HG03175 (cell line): ENCODE data around the gene CTCF.
A peak's percentile ranks its signal among the peaks of the same experiment; 100 is the strongest.

Experiments
- ATAC-seq: cut with Tn5 transposase; IDR thresholded peaks from one replicate; pipeline ENCODE4 v1.9.1; 2021; ENCODE audit warnings: mild to moderate bottlenecking, moderate library complexity; ENCODE audit not compliant: unreplicated experiment

The CTCF gene

GRCh38 chr16:67648764-67649407, 86.6 kb downstream of the CTCF start:
- ATAC-seq = no peak

- no peak for ATAC-seq
Observed at GRCh38 chr16:67649494-67649931, 87.2 kb downstream of the CTCF start.

GRCh38 chr16:67650023-67650422, 87.7 kb downstream of the CTCF start:
- ATAC-seq = no peak

- ATAC-seq = no peak
Observed at GRCh38 chr16:67651039-67651438, 88.7 kb downstream of the CTCF start.

- no peak for ATAC-seq
Observed at GRCh38 chr16:67651847-67652246, 89.5 kb downstream of the CTCF start.

GRCh38 chr16:67652578-67653127, 90.3 kb downstream of the CTCF start:
- ATAC-seq = no peak

GRCh38 chr16:67653128-67653788, 90.9 kb downstream of the CTCF start:
- ATAC-seq = no peak

- no peak for ATAC-seq
Observed at GRCh38 chr16:67653789-67654402, 91.6 kb downstream of the CTCF start.

GRCh38 chr16:67654403-67654911, 92.1 kb downstream of the CTCF start:
- ATAC-seq = no peak

- no peak for ATAC-seq
Observed at GRCh38 chr16:67655363-67655762, 93.0 kb downstream of the CTCF start.

GRCh38 chr16:67656344-67657016, 94.2 kb downstream of the CTCF start:
- ATAC-seq = no peak

GRCh38 chr16:67657017-67657608, 94.8 kb downstream of the CTCF start:
- no peak for ATAC-seq

- ATAC-seq = no peak
Observed at GRCh38 chr16:67657751-67658518, 95.6 kb downstream of the CTCF start.

GRCh38 chr16:67658849-67659674, 96.7 kb downstream of the CTCF start:
- ATAC-seq = no peak

GRCh38 chr16:67659675-67660563, 97.6 kb downstream of the CTCF start, which contains the start of gene ACD:
Gene ACD, minus strand, starts transcription at chr16:67660260. Its CDS starts 40 bp downstream, at chr16:67660220.
- peak; percentile 51 for ATAC-seq

- ATAC-seq = peak; percentile 79
Observed at GRCh38 chr16:67660564-67661028, 98.3 kb downstream of the CTCF start, which contains the start of gene PARD6A. Gene PARD6A, plus strand, starts transcription at chr16:67660960. Its CDS starts 79 bp downstream, at chr16:67661039.

GRCh38 chr16:67661101-67661761, 98.9 kb downstream of the CTCF start:
- no peak for ATAC-seq
